GM12891 (cell line): Measurements from ENCODE around the gene FAM234B.

Experiments used
- PAX5 ChIP-seq: IDR thresholded peaks from 2 replicates; pipeline ENCODE4 v1.6.1; 2011; ENCODE audit warnings: low read length, moderate library complexity, mild to moderate bottlenecking; ENCODE audit not compliant: insufficient read depth, severe bottlenecking
- POLR2A ChIP-seq: IDR thresholded peaks from 2 replicates; pipeline ENCODE4 v1.6.1; 2011; ENCODE audit warnings: low read depth, low read length, control low read depth
- POLR2AphosphoS5 ChIP-seq: IDR thresholded peaks from 2 replicates; pipeline ENCODE4 v1.6.1; 2011; ENCODE audit warnings: low read depth, low read length, control low read depth
- TAF1 ChIP-seq: IDR thresholded peaks from 2 replicates; pipeline ENCODE4 v1.6.1; 2011; ENCODE audit warnings: low read depth, low read length, control low read depth

DNA sequence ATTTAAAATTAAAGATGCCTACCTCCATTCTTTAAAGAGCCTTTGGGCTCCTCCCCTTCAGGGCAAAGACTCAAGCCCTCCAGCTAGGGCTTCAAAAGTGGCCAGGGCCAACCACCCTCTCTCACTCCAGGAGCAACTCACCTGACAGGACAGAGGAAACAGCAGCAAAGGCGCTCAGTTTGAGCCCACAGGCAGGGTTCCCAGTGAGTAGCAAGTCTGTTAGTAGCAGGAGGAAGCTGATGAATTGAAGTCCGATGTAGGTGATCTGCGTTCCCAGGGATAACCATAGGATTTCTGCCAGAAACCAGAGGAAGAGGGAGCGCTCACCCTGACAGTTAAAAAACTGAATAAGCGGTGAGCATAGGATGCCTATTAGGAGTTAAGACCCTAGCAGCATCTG is 43.6 kb downstream of the FAM234B start:
- TF ChIP-seq POLR2A (no peak), PAX5 (no peak), TAF1 (no peak), POLR2AphosphoS5 (no peak)
